ENCODE data around the gene HOXA11. TPM values are rescaled to one million over a fixed set of nuclear protein-coding genes. Genes with fewer than 3 reads are reported as not detected.

Gene HOXA11
- total RNA-seq, 1 donor from 2014 or later = not detected

DNA sequence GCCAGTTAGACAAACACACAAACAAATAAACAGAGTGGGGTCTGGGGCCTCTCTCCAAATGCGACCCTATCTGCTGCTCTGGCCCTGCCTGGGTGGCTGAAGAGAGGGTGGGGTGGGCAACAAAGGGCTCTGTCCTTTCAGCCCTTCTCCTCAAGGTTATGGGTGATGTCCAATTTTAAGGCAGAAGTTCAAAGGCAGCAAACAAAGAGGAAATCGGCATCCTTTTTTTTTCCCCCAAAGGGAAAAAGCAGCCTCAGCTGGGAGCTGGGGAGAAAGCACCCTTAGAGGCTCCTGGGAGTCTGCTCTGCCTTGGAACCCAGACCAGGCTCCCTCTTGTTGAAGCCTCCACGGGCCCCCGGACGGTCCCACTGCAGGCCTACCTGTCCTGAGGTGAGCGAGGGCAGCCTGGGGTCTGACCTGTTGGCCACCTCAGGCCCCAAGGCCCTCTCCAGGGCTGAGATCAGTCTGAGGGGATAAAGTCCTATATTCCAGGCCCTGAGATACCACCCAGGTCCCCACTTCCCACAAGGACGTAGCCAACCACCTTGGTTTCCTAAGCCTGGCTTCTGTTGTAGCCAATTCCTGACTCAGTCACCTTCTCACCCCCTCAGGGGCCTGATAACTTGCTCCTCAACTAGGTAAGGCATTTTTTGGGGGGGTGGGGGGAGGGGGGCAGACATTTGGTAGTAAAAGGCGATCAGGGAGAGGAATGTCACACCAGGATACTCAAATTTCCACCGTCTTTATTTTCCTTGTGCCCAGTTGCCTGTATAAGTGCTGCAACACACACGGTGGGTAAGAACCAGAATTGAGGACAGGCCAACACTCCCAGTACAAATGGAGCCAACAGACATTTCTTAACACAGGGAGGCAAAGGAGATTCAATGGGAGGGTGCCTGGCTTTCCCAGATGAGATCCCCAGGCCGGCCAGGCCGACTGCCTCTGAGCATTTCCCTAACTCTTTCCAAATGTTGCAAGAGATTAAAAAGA lies 4.3 kb downstream of the HOXA11 start:
- DNase-seq (ENCODE audit: low read depth in 2 of 2) = no peak

DNA sequence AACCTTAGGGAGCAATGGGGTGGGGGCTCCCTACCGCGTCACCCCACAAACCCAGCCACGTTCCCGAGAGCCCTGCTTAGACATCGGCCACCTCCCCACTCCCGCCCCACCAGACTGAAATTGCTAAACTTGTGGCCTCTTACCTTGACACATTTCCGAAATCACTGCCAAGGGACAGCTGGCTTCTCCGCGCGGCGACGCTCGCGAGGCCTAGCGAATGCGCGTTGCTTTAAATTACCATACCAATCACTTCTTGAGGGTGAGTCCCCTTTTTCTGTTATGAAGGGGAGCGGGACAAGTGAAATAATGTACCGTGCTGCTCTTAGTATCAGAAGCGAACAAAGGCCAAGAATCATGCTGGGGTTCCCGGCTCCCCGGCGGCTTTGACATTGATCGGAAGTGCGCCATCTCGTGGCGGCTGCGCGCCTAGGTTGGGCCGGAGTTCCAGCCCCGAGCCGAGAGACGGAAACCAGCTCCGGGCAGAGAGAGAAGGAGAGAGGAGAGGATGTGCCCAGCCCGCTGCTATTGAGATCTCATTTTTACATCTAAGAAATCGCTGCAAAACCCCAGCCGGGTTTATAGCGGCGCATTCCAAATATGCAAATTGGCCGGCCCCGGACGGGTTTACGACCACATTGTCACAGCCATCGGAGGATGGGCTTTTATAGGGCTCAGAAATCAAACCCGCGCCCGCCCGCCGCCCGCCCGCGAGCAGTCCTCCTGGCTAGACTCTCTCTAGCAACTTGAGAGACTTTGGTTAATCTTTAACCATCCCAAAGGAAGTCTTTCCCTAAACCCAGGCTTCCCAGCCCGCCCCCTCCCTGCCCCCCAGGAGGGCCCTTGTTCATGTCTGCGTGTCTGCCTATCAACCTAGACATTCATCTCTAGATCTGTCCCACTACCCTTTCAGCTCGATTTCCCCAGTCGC lies 5.3 kb downstream of the HOXA11 start:
- peak; percentile 67 to 73 for DNase-seq (ENCODE audit: low read depth in 2 of 2)

DNA sequence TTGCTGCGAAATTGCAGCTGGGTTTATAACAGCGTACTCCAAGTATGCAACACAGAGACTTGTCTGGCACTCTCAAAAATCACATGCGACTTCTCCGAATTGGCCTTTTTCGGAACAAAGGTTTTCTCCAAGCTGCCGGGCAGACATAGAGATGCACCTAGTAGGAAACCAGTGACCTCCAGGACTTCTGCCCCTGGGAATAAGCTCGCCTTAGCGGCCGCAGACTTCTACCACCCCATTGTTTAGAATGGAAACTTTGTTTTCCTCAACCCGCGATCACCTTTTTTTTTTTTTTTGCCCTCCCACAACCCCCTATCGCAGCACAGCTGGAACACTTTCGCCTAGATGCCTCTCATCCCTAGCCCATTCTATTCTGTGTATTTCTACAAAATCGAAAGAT lies 6.0 kb downstream of the HOXA11 start:
- DNase-seq (ENCODE audit: low read depth in 2 of 2) = no peak

DNA sequence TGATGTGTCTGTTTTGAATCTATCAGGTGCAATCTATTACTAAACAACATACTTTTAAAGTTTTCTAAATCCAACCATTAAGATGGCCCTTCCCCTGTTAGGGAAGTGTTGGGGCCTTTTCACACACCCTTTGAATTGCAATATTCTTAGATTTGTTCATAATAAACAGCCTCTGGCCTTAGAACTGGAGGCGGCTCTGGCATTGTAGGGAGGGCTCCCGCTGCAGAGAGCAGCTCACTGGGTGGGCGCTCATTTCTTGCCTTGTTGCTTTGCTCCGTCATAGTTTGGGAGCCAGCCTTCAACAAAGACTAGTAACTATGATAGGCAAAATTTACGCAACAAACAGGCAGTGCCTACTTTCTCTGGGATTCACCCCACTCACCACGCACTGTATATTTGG lies 6.7 kb downstream of the HOXA11 start:
- no peak for DNase-seq (ENCODE audit: low read depth in 2 of 2)

DNA sequence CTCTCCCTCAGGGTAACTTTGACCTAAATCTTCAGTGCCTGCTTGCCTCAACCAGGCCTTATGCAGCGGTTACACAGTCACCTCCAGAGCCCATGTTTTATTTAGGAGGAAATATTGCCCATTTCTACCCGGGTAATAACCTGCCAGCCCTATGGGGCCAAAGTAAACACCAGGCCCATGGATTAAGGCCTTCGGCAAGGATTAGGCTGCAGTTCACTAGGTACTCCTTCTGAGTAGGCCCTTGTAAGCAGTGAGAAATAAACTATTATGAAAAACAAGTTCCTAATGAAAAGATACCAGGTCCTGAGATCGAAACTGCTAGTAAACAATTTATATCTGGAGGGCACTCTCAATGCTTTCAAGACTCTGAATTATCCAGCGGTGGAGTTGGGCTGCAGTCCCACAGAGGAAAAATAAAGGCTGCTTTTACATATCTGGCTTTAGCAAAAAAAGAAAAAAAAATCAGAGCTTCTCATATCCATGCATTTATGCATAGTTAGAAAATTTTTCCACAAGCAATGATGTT lies 7.2 kb downstream of the HOXA11 start:
- no peak for DNase-seq (ENCODE audit: low read depth in 2 of 2)

DNA sequence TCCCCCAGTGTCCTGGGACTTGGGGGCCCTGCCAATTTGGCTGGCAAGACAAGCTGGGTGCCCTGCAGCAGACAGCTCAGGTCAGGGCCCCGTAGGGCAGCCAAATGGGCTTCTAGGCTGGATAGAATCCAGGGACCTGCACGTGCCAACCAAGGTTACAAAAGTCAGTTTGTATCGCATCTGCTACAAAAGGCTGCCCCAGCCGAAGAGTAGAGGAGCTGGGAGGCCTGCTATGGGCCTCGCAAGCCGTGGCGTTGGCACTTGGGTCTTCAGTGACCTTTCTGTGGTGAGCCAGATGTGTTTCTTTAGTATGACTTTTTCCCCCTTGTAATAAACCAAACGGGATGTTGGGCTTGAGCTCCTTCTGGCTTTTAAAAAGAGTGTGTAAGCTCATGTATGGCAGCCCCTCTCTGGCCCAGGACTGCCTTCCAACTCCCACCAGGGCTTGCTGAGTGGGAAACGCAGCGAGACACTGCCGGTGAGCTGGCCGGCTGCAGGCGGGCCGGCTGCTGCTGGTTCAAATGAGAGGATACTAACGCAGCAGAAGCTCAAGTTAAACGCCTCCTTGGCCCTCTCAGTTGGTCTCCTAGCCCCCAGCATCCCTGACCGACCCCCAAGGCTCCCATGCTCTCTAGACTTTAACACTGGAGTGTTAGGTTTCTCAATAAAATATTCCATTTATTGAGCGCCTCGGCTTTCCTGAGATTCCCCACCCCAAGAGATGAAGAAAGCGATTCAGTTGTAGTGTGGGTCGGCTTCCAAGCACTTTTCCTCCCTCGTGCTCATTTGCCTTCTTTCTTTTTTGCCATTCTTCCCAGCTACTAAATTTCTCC lies 7.9 kb downstream of the HOXA11 start:
- DNase-seq (ENCODE audit: low read depth in 2 of 2) = no peak

DNA sequence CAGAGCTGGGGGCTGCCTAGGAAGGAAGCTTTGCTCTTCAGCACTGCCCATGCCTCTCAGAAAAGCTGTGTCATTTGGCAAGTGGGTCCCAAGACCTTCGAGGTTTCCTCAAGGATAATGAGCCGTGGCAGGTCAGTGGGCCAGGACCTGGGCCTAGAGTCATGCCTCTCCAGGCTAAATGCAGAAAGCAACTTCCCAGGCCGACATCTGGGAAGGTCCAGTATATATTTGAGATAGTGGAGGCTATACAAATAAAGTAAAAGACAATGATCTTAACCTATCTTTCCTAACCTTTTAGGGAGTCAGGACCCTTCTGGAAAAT lies 8.5 kb downstream of the HOXA11 start:
- no peak for DNase-seq (ENCODE audit: low read depth in 2 of 2)

DNA sequence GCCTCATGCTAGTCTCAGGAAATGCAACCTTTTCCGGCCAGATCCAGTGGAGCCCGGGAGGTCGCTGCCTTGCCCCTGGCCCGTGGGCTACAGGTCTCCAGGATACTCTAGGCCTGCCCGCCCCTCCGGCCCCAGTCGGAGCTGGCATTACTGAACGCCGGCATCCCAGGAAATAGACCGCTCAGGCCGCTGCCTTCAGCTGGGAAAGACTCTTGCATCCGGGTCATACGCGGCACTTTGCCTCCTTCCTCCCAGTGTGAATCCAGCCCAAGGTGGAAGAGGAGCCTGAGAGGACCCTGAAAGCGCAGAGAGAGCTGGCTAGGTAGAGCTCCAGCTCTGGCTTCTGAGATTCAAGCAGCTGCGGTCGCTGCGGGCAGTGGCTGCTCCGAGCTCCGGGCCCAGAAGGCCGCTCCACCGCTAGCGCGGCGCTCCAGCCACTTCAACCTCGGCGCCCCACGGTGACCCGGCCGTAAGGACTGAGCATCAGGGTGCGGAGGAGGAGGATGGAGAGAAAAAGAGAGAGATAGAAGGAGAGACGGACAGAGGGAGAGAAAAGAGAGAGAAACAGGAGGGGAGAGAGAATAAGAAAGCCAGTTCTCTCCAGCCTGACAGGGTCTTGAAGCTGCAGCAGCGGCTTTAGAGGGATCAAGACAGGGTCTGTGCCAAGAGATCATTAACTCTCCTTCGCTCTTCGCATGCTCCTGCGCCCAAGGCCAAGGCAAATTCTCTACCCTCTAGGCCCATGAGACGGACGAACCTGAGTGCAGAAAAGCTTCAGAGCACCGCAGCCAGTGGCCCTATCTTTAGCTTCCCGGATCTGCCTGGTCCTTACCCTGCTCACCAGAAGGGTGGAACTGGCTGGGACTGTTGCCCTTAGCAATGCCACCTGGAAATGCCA lies 9.2 kb downstream of the HOXA11 start:
- no peak for DNase-seq (ENCODE audit: low read depth in 2 of 2)

DNA sequence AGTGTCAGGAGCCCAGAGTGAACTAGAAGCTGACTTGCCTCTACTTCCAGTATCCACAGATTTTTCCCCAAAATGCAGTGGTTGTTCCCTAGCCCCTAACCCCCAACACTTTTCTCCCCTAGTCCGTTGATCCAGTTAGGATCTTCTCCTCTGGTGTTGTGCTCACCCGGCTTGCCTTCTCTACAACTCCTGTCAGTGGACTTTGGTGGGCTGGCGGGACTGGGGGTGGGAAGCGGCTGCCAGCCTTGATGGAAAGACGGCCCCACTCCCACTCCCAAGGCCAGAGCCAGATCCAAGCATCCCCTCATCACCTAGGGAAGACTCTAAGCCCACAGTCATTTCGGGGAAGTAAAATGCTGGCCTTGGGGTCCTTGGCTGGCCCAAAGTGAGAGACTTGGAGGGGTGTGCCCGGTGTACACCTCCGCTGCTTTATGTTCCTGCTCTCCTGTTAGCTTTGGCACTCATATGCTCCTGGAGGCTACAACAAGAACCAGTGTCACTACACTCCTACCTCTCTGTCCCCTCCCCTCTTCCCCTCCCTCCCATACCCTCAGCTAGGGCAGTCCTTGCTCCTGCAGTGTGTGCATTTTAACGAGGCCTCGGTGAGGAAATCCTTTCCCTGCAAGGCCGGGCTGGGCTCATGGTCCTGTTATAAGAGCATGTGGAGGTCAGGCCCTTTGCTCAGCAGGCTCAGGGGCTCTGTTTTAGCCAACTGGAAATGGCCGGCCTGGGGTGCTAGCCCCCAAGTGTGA lies 10.0 kb downstream of the HOXA11 start:
- no peak for DNase-seq (ENCODE audit: low read depth in 2 of 2)

DNA sequence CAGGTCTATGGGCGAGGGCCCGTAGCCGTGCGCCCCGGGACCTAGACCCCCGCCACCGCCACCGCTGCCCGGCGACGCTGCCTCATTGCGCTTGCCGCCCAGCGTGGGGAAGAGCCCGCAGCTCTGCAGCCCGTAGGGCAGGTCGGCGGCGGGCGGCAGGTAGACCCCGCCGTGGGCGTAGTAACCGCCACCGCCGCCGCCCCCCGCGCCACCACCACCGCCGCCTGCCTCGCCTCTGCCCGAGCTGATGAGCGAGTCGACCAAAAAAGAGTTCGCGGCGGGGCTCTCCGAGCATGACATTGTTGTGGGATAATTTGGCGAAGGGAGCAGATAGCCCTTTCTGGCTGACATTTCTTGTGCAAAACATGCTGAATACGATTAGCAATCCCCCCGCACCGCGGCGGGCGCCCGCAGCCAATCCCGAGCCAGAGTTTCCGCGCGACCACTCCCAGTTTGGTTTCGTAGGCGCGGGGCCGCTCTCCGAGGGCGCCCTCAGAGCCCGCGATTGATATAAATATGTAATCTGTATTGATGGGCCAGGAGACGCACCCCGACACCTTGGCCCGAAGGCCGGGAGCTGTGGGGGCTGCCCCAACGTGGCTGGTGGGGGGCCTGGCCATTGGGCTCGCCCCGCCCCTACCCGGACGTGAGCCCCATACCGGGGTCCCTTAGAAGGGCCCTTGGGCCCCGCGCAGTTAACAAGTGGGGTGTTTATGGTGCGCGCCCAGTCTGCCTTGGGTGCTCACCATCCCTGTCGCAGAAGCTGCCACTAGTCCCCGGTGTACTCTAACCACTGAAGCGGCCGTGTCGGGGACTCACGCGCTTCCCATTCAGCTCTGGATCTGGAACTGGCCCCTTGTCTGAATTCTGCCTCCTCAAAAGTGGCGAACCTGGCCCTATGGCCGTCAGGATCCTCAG lies 10.8 kb downstream of the HOXA11 start, which contains the start of gene HOXA10:
Gene HOXA10, minus strand, starts transcription at position 365 of the 918 bp plus-strand sequence. Its CDS starts 14 bp downstream, at position 351.
- no peak for DNase-seq (ENCODE audit: low read depth in 2 of 2)

DNA sequence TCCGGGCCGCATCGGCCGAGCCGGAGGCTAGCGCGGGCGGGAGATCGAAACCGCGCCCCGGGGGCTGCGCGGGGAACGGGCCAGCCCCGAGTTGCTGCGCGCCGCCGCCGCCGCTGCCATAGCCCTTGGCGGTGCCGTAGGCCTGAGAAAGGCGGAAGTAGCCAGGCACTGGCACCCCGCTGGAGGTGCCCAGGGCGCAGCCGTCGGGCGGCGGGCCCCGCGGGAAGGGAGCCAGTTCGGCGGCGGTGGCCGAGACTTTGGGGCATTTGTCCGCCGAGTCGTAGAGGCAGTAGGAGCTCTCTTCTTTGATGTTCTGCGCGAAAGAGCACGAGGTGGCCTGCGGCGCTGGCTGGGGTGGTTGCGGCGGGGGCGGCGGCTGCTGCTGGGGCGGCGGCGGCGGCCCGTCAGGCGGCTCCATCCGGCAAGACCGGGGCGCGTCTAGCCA lies 11.5 kb downstream of the HOXA11 start:
- DNase-seq (ENCODE audit: low read depth in 2 of 2) = no peak

DNA sequence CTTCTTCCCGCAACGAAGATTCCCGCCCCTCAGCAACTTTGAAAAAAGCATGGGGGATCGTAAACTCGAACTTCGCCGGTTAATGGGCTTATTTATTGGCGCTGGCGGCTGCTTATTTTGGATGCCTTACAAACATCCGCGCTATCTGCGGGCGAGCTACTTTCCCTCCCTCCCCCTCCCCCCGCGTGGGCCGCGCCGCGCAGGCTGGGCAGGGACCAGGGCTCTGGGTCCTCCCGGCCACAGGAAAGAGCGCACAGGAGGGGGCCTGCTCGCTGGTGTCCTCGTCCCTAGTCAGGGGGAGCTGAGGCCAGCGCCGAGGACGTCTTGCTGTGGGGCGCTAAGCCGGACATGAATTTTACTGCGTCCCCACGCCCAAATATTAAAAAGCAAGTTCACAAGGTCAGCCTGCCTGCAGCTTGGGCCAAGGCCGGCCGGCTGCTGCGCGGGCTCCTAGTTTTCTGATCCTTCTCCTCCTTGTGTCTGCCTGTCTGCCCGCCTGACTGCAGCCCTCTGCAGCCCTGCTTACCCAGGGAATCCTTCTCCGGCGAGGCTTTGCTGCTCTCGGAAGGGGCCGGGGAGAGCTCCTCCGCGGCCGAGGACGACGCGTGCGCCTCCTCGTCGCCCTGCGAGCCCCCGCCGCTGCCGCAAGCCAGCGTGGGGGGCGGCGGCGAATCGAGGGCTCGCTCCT lies 12.1 kb downstream of the HOXA11 start:
- peak in 1 of 2 donors; percentile 57 for DNase-seq (ENCODE audit: low read depth in 2 of 2)

DNA sequence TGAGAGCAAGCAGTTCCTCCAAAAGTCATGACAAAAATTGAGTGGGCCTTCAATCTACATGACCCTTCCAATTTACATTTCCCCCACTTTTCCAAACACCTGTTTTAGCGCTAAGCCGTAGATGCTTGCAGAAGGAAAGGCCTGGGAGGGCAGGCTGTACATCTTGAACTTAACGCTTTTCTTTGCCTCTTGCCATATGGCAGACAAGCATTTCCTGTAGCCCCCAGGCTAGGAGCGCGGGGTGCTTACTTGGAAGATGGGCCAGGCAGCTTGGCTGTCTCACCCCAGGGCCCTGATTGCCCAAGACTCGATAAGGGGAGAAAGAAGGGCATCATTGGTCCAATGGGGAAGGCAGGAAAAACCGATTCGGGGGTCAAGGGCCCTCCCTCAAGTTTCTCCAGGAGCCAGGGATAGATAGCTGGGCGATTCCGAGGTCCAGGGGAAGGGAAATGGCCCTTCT lies 12.7 kb downstream of the HOXA11 start:
- DNase-seq (ENCODE audit: low read depth in 2 of 2) = no peak

DNA sequence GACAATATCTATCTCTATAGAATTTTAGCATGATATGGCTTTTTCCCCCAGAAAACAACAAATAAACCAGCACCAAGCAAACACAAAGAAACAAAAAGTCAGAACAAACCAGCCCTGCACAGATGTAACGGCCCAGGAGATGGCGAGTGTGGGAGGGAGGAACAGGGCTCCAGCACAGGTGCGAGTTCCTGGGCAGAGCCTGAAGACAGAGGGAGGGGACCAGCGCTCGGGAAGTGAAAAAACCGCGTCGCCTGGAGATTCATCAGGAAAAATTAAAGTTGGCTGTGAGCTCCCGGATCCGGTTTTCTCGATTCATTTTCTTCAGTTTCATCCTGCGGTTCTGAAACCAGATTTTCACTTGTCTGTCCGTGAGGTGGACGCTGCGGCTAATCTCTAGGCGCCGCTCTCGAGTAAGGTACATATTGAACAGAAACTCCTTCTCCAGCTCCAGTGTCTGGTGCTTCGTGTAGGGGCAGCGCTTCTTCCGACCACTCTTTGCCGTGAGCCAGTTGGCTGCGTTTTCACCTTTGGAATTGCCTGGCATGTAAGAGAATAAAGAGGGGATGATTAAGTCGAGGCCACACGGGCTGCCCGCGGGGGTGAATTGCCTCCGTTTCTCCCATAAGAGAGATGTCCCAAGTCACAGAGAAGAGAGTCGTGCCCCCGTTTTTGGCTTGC lies 13.3 kb downstream of the HOXA11 start:
- no peak for DNase-seq (ENCODE audit: low read depth in 2 of 2)

DNA sequence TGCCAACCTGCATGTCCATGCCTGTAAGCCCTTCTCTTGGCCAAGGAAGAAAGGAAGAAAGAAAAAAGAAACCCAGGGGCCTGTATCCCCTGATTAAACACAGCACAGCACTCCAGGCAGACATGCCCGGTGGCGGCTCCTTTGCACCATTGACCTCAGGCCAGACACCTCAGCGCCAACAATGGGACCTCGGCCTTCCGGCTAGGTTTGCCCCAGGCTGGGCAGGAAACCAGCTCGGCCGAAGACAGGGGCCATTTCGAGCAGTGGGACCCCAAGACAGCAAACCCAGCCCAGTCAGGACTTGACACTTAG lies 13.8 kb downstream of the HOXA11 start:
- no peak for DNase-seq (ENCODE audit: low read depth in 2 of 2)

DNA sequence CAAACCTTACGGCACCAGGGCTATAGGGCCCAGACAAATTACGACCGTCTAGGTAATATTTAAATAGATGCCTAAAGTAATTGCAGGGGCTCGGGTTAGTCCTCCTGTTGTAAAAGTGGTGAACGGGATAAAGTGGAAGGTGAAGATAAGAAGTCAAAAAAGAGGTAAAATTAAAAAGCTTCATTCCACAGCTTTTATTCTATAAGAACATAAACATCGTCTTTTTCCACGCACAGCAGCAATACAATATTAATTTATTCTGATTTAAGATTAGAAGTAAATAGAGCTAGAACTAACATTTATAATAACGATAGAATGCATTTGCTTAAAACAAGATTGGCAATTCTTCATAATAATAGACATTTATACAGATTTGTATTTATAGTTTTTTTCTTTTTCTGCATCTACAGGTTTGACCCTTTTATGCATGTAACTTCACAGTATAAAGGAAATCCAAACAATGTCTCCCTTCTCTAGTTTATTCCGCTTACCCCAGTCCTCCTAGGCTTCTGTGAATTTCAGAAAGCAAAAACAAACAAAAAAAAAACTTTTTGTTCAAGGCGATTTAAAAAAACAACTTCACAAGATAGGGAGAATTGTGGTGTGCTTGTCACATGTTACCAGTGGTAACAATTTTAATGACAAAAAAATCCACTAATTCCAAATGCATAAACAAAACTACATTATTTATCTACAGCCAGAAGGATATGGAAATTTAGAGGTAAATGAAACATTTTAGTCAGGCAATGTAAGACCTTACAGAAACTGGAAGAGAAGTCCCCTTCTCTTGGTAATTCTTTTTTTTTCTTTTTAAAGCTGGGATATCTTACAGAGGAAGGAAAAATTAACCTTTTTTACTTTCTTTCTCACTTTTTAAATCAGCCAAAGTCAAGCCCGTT lies 14.4 kb downstream of the HOXA11 start:
- DNase-seq (ENCODE audit: low read depth in 2 of 2) = no peak

Measured in lung microvascular endothelial cell (primary cell).